Right forelimb (tissue), 1 donor: Measurements from ENCODE around the gene PCNX2.
A peak's percentile ranks its signal among the peaks of the same experiment; 100 is the strongest.

Experiments
- DNase-seq: peaks from one replicate; pipeline ENCODE4 v3.0.0-alpha.2; 2018

PCNX2 gene

GRCh38 chr1:233255145-233255544 lies 40.4 kb downstream of the PCNX2 start:
- no peak for DNase-seq

- no peak for DNase-seq
Measured at GRCh38 chr1:233253832-233254331, 41.6 kb downstream of the PCNX2 start.

GRCh38 chr1:233253231-233253831 lies 42.2 kb downstream of the PCNX2 start:
- DNase-seq, result no peak

GRCh38 chr1:233252441-233252840 lies 43.1 kb downstream of the PCNX2 start:
- DNase-seq, result no peak

GRCh38 chr1:233251201-233251720 lies 44.3 kb downstream of the PCNX2 start:
- no peak for DNase-seq

- DNase-seq, result no peak
Measured at GRCh38 chr1:233248014-233248413, 47.5 kb downstream of the PCNX2 start.

GRCh38 chr1:233246965-233247364 lies 48.6 kb downstream of the PCNX2 start:
- DNase-seq, result no peak

GRCh38 chr1:233245191-233245765 lies 50.2 kb downstream of the PCNX2 start:
- DNase-seq, result no peak

GRCh38 chr1:233244183-233244582 lies 51.3 kb downstream of the PCNX2 start:
- no peak for DNase-seq

- no peak for DNase-seq
Measured at GRCh38 chr1:233242827-233243483, 52.6 kb downstream of the PCNX2 start.

- no peak for DNase-seq
Measured at GRCh38 chr1:233241759-233242158, 53.8 kb downstream of the PCNX2 start.

GRCh38 chr1:233240829-233241682 lies 54.5 kb downstream of the PCNX2 start:
- peak; percentile 75 for DNase-seq

GRCh38 chr1:233240371-233240770 lies 55.2 kb downstream of the PCNX2 start:
- DNase-seq, result no peak

GRCh38 chr1:233238884-233239431 lies 56.6 kb downstream of the PCNX2 start:
- no peak for DNase-seq

- DNase-seq, result no peak
Measured at GRCh38 chr1:233237647-233238046, 57.9 kb downstream of the PCNX2 start.

GRCh38 chr1:233233508-233234040 lies 62.0 kb downstream of the PCNX2 start:
- no peak for DNase-seq

GRCh38 chr1:233230011-233230410 lies 65.5 kb downstream of the PCNX2 start:
- DNase-seq, result no peak

GRCh38 chr1:233229288-233229687 lies 66.2 kb downstream of the PCNX2 start:
- DNase-seq, result no peak

GRCh38 chr1:233227930-233228465 lies 67.5 kb downstream of the PCNX2 start:
- DNase-seq, result no peak

- DNase-seq, result no peak
Measured at GRCh38 chr1:233224311-233224710, 71.2 kb downstream of the PCNX2 start.

- no peak for DNase-seq
Measured at GRCh38 chr1:233217832-233218231, 77.7 kb downstream of the PCNX2 start.

GRCh38 chr1:233216009-233216408 lies 79.5 kb downstream of the PCNX2 start:
- DNase-seq, result no peak
